Ishikawa (cell line): ENCODE measurements around the gene BRI3.
A peak's percentile ranks its signal among the peaks of the same experiment; 100 is the strongest.

ENCODE experiments used
- CEBPB ChIP-seq: IDR thresholded peaks from 2 replicates; pipeline ENCODE4 v1.6.1; 2012
- CREB1 ChIP-seq: IDR thresholded peaks from 2 replicates; pipeline ENCODE4 v1.6.1; 2012; ENCODE audit warnings: low read depth
- EGR1 ChIP-seq: IDR thresholded peaks from 2 replicates; pipeline ENCODE4 v1.6.1; 2012
- EP300 ChIP-seq: IDR thresholded peaks from 2 replicates; pipeline ENCODE4 v1.6.1; 2012; ENCODE audit warnings: borderline replicate concordance
- FOXM1 ChIP-seq: IDR thresholded peaks from 2 replicates; pipeline ENCODE4 v1.6.1; 2012; ENCODE audit warnings: low read depth, borderline replicate concordance
- MAX ChIP-seq: IDR thresholded peaks from 2 replicates; pipeline ENCODE4 v1.6.1; 2012
- NFIC ChIP-seq: IDR thresholded peaks from 2 replicates; pipeline ENCODE4 v1.6.1; 2012
- RAD21 ChIP-seq: IDR thresholded peaks from 2 replicates; pipeline ENCODE4 v1.6.1; 2012; ENCODE audit warnings: low read depth
- REST ChIP-seq: IDR thresholded peaks from 2 replicates; pipeline ENCODE4 v1.6.1; 2012; ENCODE audit warnings: low read depth, mild to moderate bottlenecking
- TAF1 ChIP-seq: IDR thresholded peaks from 2 replicates; pipeline ENCODE4 v1.6.1; 2012; ENCODE audit warnings: low read depth, mild to moderate bottlenecking
- TCF12 ChIP-seq: IDR thresholded peaks from 2 replicates; pipeline ENCODE4 v1.6.1; 2012; ENCODE audit warnings: low read depth
- TEAD4 ChIP-seq: IDR thresholded peaks from 2 replicates; pipeline ENCODE4 v1.6.1; 2012
- USF1 ChIP-seq: IDR thresholded peaks from 2 replicates; pipeline ENCODE4 v1.6.1; 2012
- YY1 ChIP-seq: IDR thresholded peaks from 2 replicates; pipeline ENCODE4 v1.6.1; 2012; ENCODE audit warnings: low read depth
- ZBTB7A ChIP-seq: IDR thresholded peaks from 2 replicates; pipeline ENCODE4 v1.6.1; 2012; ENCODE audit warnings: low read depth

Gene BRI3

GRCh38 chr7:98265841-98266271 is 15.6 kb upstream of the BRI3 start:
- TF ChIP-seq USF1 = no peak
- TF ChIP-seq TEAD4 = peak; percentile 9; the same call in 1 of the 2 replicates

GRCh38 chr7:98266840-98267239 is 14.6 kb upstream of the BRI3 start:
- TF ChIP-seq CEBPB = 0 out of 2 replicates have a peak, but pooled peaks have one; percentile 27
- peak; percentile 26; the same call in 1 of the 2 replicates for TF ChIP-seq RAD21
- TF ChIP-seq FOXM1 = no peak

GRCh38 chr7:98267303-98267702 is 14.2 kb upstream of the BRI3 start:
- TF ChIP-seq USF1 (no peak), CEBPB (no peak), ZBTB7A (no peak), CREB1 (no peak), TAF1 (no peak), TEAD4 (no peak), EP300 (no peak), RAD21 (no peak), EGR1 (no peak), FOXM1 (no peak), TCF12 (no peak), NFIC (no peak), YY1 (no peak)

GRCh38 chr7:98276241-98276761 is 5.2 kb upstream of the BRI3 start:
- no peak for TF ChIP-seq CEBPB
- TF ChIP-seq REST = no peak
- no peak for TF ChIP-seq YY1
- TF ChIP-seq ZBTB7A = no peak
- no peak for TF ChIP-seq CREB1
- no peak for TF ChIP-seq FOXM1
- no peak for TF ChIP-seq TEAD4
- no peak for TF ChIP-seq TCF12
- TF ChIP-seq MAX = no peak
- TF ChIP-seq RAD21 = no peak
- TF ChIP-seq EGR1 = no peak
- TF ChIP-seq EP300 = no peak
- no peak for TF ChIP-seq USF1
- TF ChIP-seq TAF1 = no peak
- TF ChIP-seq NFIC = no peak

- TF ChIP-seq YY1 = no peak
- no peak for TF ChIP-seq TEAD4
- 0 out of 2 replicates have a peak, but pooled peaks have one; percentile 18 for TF ChIP-seq FOXM1
- TF ChIP-seq NFIC = no peak
- TF ChIP-seq MAX = no peak
- no peak for TF ChIP-seq ZBTB7A
- TF ChIP-seq EGR1 = no peak
- no peak for TF ChIP-seq CREB1
These were observed 3.1 kb upstream of the BRI3 start for GRCh38 chr7:98278408-98278807.

- TF ChIP-seq MAX (no peak), TEAD4 (no peak), EP300 (no peak), RAD21 (no peak), FOXM1 (no peak), USF1 (no peak), CREB1 (no peak), CEBPB (no peak), TCF12 (no peak), YY1 (no peak), NFIC (no peak), REST (no peak), TAF1 (no peak)
These were observed 2.5 kb upstream of the BRI3 start for GRCh38 chr7:98278936-98279335.
